PC-3 (cell line): ENCODE results near the gene ANGPTL2. TPM values are rescaled to one million over a fixed set of nuclear protein-coding genes. Genes with fewer than 3 reads are reported as not detected.

ENCODE experiments used
- ATAC-seq: fragments of 200-7000 bp; cut with Tn5 transposase; 2 replicates; pipeline ENCODE4 v1.9.1; 2020; ENCODE audit warnings: mild to moderate bottlenecking, moderate library complexity
- BruUV-seq: library from RNA; stranded (reverse); fragments of 400-500 nt; replicated peaks from 2 replicates; lab custom pipeline; 2021; lab: Mats Ljungman, UMichigan
- CTCF ChIA-PET: fragments of 300-600 bp; sonication (Branson Sonifier 250); formaldehyde crosslinking; loops from one replicate; lab custom pipeline; 2022; ENCODE audit warnings: antibody characterized with exemption; lab: Charles Lee
- POLR2A ChIA-PET: fragments of 300-600 bp; sonication (Branson Sonifier 250); formaldehyde crosslinking; loops from one replicate; lab custom pipeline; 2022; ENCODE audit warnings: antibody characterized with exemption; ENCODE audit not compliant: unreplicated experiment; lab: Charles Lee
- DNase-seq: peaks from one replicate; pipeline ENCODE4 v3.0.0-alpha.2; 2015
- H2AFZ ChIP-seq: fragments of 300-600 bp; sonication (generic); 2 replicates; pipeline ENCODE4 v1.6.0; 2016; ENCODE audit warnings: antibody characterized with exemption, low read length
- H3F3A ChIP-seq: fragments of 300-600 bp; sonication (generic); one replicate; pipeline ENCODE4 v1.6.0; 2017; ENCODE audit warnings: antibody characterized with exemption, low read length, control low read depth, mild to moderate bottlenecking; ENCODE audit not compliant: unreplicated experiment
- H3K27ac ChIP-seq: fragments of 300-600 bp; sonication (generic); 2 replicates; pipeline ENCODE4 v1.5.1; 2016; ENCODE audit warnings: mild to moderate bottlenecking, low read length
- H3K27me3 ChIP-seq: fragments of 300-600 bp; sonication (generic); 2 replicates; pipeline ENCODE4 v1.6.1; 2016; ENCODE audit warnings: low read length, mixed read lengths
- H3K36me3 ChIP-seq: fragments of 300-600 bp; sonication (generic); 2 replicates; pipeline ENCODE4 v1.6.1; 2016; ENCODE audit warnings: low read depth, mixed run types, low read length, mixed read lengths
- H3K4me1 ChIP-seq: fragments of 300-600 bp; sonication (generic); 2 replicates; pipeline ENCODE4 v1.5.1; 2016; ENCODE audit warnings: low read length; ENCODE audit not compliant: insufficient read depth
- H3K4me2 ChIP-seq: fragments of 300-600 bp; sonication (generic); 2 replicates; pipeline ENCODE4 v1.6.0; 2016; ENCODE audit warnings: low read length
- H3K4me3 ChIP-seq: fragments of 300-600 bp; sonication (generic); 2 replicates; pipeline ENCODE4 v1.5.1; 2016; ENCODE audit warnings: mild to moderate bottlenecking, low read length, mixed read lengths
- H3K79me2 ChIP-seq: fragments of 300-600 bp; sonication (generic); 2 replicates; pipeline ENCODE4 v1.6.1; 2017; ENCODE audit warnings: low read length, mixed read lengths
- H3K9ac ChIP-seq: fragments of 300-600 bp; sonication (generic); 2 replicates; pipeline ENCODE4 v1.6.0; 2016; ENCODE audit warnings: mild to moderate bottlenecking, low read length
- H3K9me2 ChIP-seq: fragments of 300-600 bp; sonication (generic); replicated peaks from 2 replicates; pipeline ENCODE4 v1.6.1; 2016; ENCODE audit warnings: mixed run types, low read length, mixed read lengths
- H3K9me3 ChIP-seq: fragments of 300-600 bp; sonication (generic); 2 replicates; pipeline ENCODE4 v1.6.1; 2016; ENCODE audit warnings: low read length, mixed read lengths
- H4K20me1 ChIP-seq: fragments of 300-600 bp; sonication (generic); 2 replicates; pipeline ENCODE4 v1.6.1; 2016; ENCODE audit warnings: low read length, mixed read lengths
- EZH2 ChIP-seq: fragments of 300-600 bp; sonication (generic); IDR thresholded peaks from one replicate; pipeline ENCODE4 v1.6.1; 2017; ENCODE audit warnings: antibody characterized with exemption, mild to moderate bottlenecking, low read length; ENCODE audit not compliant: unreplicated experiment
- EZH2phosphoT487 ChIP-seq: fragments of 300-600 bp; sonication (generic); IDR thresholded peaks from 2 replicates; pipeline ENCODE4 v1.6.1; 2018; ENCODE audit warnings: mild to moderate bottlenecking, antibody characterized with exemption, low read length, borderline replicate concordance
- intact Hi-C: fragments of 100-400 bp; cut with micrococcal nuclease; formaldehyde crosslinking; loops from 2 replicates; pipeline ENCODE4 v1.9.0; 2023
- total RNA-seq: library from RNA; depleted of rRNA; stranded (reverse); fragments of >200 nt; gene quantifications from 2 replicates; pipeline ENCODE4 v1.2.3, GENCODE V29; 2014
- TF ChIP-seq, protein P1 (sequence below): fragments of 300-600 bp; sonication (generic); conservative IDR thresholded peaks from 2 replicates; pipeline ENCODE4 v1.5.1; 2017; ENCODE audit warnings: antibody characterized with exemption, low read depth, mild to moderate bottlenecking, low read length

The ANGPTL2 gene
- total RNA-seq, 1 experiment from 2014 or later: 0.07 TPM

- Histone ChIP-seq H3K27ac (no peak overlapping the region), H3K4me3 (no peak overlapping the region), H3K9me3 (no peaks in the 10 kb centered on the region), H3K36me3 (no peaks in the 10 kb centered on the region), H2AFZ (no peak overlapping the region), H3K27me3 (no peaks in the 10 kb centered on the region), H3K4me1 (peaks cover 17% of the 10 kb centered on the region), H3K79me2 (no peaks in the 10 kb centered on the region), H3K4me2 (no peak overlapping the region), H3K9ac (no peak overlapping the region), H3K9me2 (no peaks in the 10 kb centered on the region), H3F3A (no peaks in the 10 kb centered on the region), H4K20me1 (no peaks in the 10 kb centered on the region)
- TF ChIP-seq, protein P1, sequence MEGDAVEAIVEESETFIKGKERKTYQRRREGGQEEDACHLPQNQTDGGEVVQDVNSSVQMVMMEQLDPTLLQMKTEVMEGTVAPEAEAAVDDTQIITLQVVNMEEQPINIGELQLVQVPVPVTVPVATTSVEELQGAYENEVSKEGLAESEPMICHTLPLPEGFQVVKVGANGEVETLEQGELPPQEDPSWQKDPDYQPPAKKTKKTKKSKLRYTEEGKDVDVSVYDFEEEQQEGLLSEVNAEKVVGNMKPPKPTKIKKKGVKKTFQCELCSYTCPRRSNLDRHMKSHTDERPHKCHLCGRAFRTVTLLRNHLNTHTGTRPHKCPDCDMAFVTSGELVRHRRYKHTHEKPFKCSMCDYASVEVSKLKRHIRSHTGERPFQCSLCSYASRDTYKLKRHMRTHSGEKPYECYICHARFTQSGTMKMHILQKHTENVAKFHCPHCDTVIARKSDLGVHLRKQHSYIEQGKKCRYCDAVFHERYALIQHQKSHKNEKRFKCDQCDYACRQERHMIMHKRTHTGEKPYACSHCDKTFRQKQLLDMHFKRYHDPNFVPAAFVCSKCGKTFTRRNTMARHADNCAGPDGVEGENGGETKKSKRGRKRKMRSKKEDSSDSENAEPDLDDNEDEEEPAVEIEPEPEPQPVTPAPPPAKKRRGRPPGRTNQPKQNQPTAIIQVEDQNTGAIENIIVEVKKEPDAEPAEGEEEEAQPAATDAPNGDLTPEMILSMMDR: no peak
- TF ChIP-seq EZH2phosphoT487 (no peak), EZH2 (no peak)
- intact Hi-C loops: no loop called here
- no peak for ATAC-seq
- CTCF ChIA-PET: no interaction called here
- BruUV-seq: no TSS peak
- no peak for DNase-seq
- POLR2A ChIA-PET: no interaction called here
Measured at GRCh38 chr9:127167560-127168326, 45.3 kb upstream of the ANGPTL2 start.

DNA sequence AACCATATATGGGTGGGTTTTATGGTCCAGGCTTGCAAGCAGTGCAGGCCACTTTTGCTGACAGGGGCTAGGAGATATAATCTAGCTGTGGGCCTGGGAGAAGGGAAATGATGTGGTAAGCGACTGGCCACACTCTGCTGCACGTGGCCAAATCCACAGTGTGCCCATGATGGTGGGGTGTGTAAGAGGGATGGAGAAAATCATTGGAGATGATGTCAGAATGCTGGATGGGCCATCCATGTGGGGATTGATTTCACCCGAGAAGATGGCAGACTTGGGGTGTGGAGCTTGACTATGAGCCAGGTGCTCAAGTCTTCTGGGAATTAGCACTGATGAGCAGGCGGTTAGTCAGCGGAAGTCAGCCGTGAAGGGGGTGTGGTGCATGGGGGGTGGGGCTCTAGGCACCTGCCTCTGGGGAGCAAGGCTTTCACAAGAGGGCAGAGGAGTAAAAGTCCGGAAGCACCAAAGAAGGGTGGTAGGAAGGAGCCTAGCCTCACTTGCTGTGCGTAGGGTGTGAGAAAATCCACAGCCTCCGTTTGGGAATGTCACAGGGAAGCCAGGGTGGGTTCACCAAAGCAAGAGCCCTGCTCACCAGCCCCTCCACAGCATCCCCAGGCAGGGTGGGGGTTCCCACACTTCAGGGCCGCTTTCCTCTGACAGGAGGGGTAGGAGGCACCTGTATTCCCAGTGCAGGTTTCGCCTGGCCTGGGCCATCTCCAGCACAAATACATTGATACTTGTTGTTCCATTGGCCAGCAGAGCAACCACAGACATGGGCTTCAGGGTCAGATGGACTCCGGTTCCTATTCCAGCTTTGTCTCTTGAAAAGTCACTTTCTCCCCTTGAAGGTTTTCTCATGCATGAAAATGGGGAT is 44.5 kb upstream of the ANGPTL2 start:
- ATAC-seq: peak; percentile 79
- Histone ChIP-seq H3K36me3 (no peaks in the 10 kb centered on the region), H3K4me2 (peak overlapping the region; percentile 19; the same call in 1 of the 2 replicates), H3K9ac (no peak overlapping the region), H3K9me3 (no peaks in the 10 kb centered on the region), H3K27me3 (no peaks in the 10 kb centered on the region), H3K9me2 (no peaks in the 10 kb centered on the region), H3K4me1 (peaks cover 17% of the 10 kb centered on the region), H4K20me1 (no peaks in the 10 kb centered on the region), H3F3A (no peaks in the 10 kb centered on the region), H3K79me2 (no peaks in the 10 kb centered on the region), H2AFZ (0 out of 2 replicates have a peak overlapping the region, but pooled peaks have one; percentile 25), H3K4me3 (no peak overlapping the region), H3K27ac (no peak overlapping the region)
- DNase-seq: peak; percentile 75
- ChIA-PET POLR2A (no interaction called here), CTCF (no interaction called here)
- intact Hi-C loops: no loop called here
- TF ChIP-seq, protein P1: no peak
- TF ChIP-seq EZH2phosphoT487: no peak
- no peak for TF ChIP-seq EZH2
- no TSS peak for BruUV-seq
